Fibroblast of villous mesenchyme (primary cell): ENCODE data around the gene FOXRED1. TPM values are rescaled to one million over a fixed set of nuclear protein-coding genes. Genes with fewer than 3 reads are reported as not detected.

Source experiments
- DNase-seq: peaks from one replicate; pipeline ENCODE4 v3.0.0-alpha.2; 2010; ENCODE audit warnings: low read depth
- H3K4me3 ChIP-seq: 2 replicates; pipeline ENCODE4 v1.5.1; 2011; ENCODE audit warnings: low read depth, mild to moderate bottlenecking, low read length
- CTCF ChIP-seq: IDR thresholded peaks from 2 replicates; pipeline ENCODE4 v1.5.1; 2012; ENCODE audit warnings: low read depth, mild to moderate bottlenecking, low read length; ENCODE audit not compliant: insufficient read depth
- total RNA-seq: library from RNA; depleted of rRNA; stranded (reverse); fragments of >200 nt; gene quantifications from 2 replicates; pipeline ENCODE4 v1.2.3, GENCODE V29; 2012

The FOXRED1 gene
- total RNA-seq, 1 donor, result 6.0 TPM

- H3K4me3 ChIP-seq, result no peak overlapping the region
- DNase-seq, result peak; percentile 78
Measured at GRCh38 chr11:126310200-126310991, 41.4 kb downstream of the FOXRED1 start.

GRCh38 chr11:126310992-126311310 is 42.0 kb downstream of the FOXRED1 start:
- no peak for DNase-seq
- no peak for TF ChIP-seq CTCF
- no peak overlapping the region for H3K4me3 ChIP-seq

More at GRCh38 chr11:126310200-126310991, 41.4 kb downstream of the FOXRED1 start:
- peak; percentile 90 for TF ChIP-seq CTCF

GRCh38 chr11:126311401-126312291 is 42.7 kb downstream of the FOXRED1 start:
- no peak for DNase-seq
- no peak for TF ChIP-seq CTCF
- H3K4me3 ChIP-seq, result no peak overlapping the region

- no peak for TF ChIP-seq CTCF
- no peak overlapping the region for H3K4me3 ChIP-seq
- DNase-seq, result no peak
Measured at GRCh38 chr11:126312961-126313360, 44.0 kb downstream of the FOXRED1 start.

GRCh38 chr11:126313826-126314225 is 44.9 kb downstream of the FOXRED1 start:
- DNase-seq, result no peak
- no peak overlapping the region for H3K4me3 ChIP-seq
- no peak for TF ChIP-seq CTCF

GRCh38 chr11:126317432-126317755 is 48.4 kb downstream of the FOXRED1 start:
- H3K4me3 ChIP-seq, result no peak overlapping the region
- DNase-seq, result peak; percentile 20
- TF ChIP-seq CTCF, result no peak
